GM12878 (cell line): ENCODE results near the gene KMT2B. TPM values are rescaled to one million over a fixed set of nuclear protein-coding genes. Genes with fewer than 3 reads are reported as not detected.
A peak's percentile ranks its signal among the peaks of the same experiment; 100 is the strongest.

Source experiments
- CBFB ChIP-seq: IDR thresholded peaks from 2 replicates; pipeline ENCODE4 v1.6.1; 2016; ENCODE audit warnings: antibody characterized with exemption, low read depth
- CEBPZ ChIP-seq: fragments of 150-350 bp; IDR thresholded peaks from 2 replicates; pipeline ENCODE4 v1.6.1; 2016; ENCODE audit warnings: low read depth, low read length
- CREB1 ChIP-seq: IDR thresholded peaks from 2 replicates; pipeline ENCODE4 v1.6.1; 2012; ENCODE audit warnings: low read depth, mild to moderate bottlenecking, inconsistent platforms
- GABPA ChIP-seq: IDR thresholded peaks from 2 replicates; pipeline ENCODE4 v1.6.1; 2014; ENCODE audit warnings: antibody characterized with exemption, low read depth, mild to moderate bottlenecking, inconsistent platforms
- HCFC1 ChIP-seq: fragments of 150-350 bp; IDR thresholded peaks from 2 replicates; pipeline ENCODE4 v1.6.1; 2014; ENCODE audit warnings: low read length
- HSF1 ChIP-seq: fragments of 150-350 bp; IDR thresholded peaks from 2 replicates; pipeline ENCODE4 v1.6.1; 2014; ENCODE audit warnings: mild to moderate bottlenecking, low read depth, low read length
- MYC ChIP-seq: IDR thresholded peaks from 2 replicates; pipeline ENCODE4 v1.6.1; 2011; ENCODE audit warnings: mild to moderate bottlenecking, low read length, moderate library complexity, inconsistent platforms; ENCODE audit not compliant: insufficient read depth, insufficient replicate concordance, insufficient read length, severe bottlenecking
- NFYB ChIP-seq: IDR thresholded peaks from 2 replicates; pipeline ENCODE4 v1.6.1; 2011; ENCODE audit warnings: low read depth, mild to moderate bottlenecking, low read length, improper control_type of control experiment, moderate library complexity; ENCODE audit not compliant: insufficient read depth
- PKNOX1 ChIP-seq: fragments of 450-650 bp; IDR thresholded peaks from 2 replicates; pipeline ENCODE4 v1.6.1; 2016; ENCODE audit warnings: mild to moderate bottlenecking
- POLR2A ChIP-seq: IDR thresholded peaks from 2 replicates; pipeline ENCODE4 v1.6.1; 2011; ENCODE audit warnings: low read depth, mild to moderate bottlenecking, low read length
- RCOR1 ChIP-seq: conservative IDR thresholded peaks from 2 replicates; pipeline ENCODE4 v1.6.1; 2012; ENCODE audit warnings: low read depth, low read length, improper control_type of control experiment
- SMAD5 ChIP-seq: IDR thresholded peaks from 2 replicates; pipeline ENCODE4 v1.6.1; 2016; ENCODE audit warnings: antibody characterized with exemption, low read depth
- SMC3 ChIP-seq: IDR thresholded peaks from 2 replicates; pipeline ENCODE4 v1.6.1; 2011; ENCODE audit warnings: low read length, improper control_type of control experiment, borderline replicate concordance
- STAT1 ChIP-seq: fragments of 450-650 bp; conservative IDR thresholded peaks from 2 replicates; pipeline ENCODE4 v1.6.1; 2014; ENCODE audit warnings: antibody characterized with exemption, mild to moderate bottlenecking
- SUPT20H ChIP-seq: IDR thresholded peaks from 2 replicates; pipeline ENCODE4 v1.6.1; 2011; ENCODE audit warnings: low read depth, mild to moderate bottlenecking, low read length, moderate library complexity, borderline replicate concordance; ENCODE audit not compliant: control insufficient read depth
- TCF3 ChIP-seq: IDR thresholded peaks from 2 replicates; pipeline ENCODE4 v1.6.1; 2012; ENCODE audit warnings: low read depth, mild to moderate bottlenecking, low read length, borderline replicate concordance; ENCODE audit not compliant: insufficient read depth
- ZNF217 ChIP-seq: fragments of 450-650 bp; IDR thresholded peaks from 2 replicates; pipeline ENCODE4 v1.6.1; 2017; ENCODE audit warnings: antibody characterized with exemption, mild to moderate bottlenecking
- polyA plus RNA-seq, 11 experiments: library from polyadenylated mRNA; depleted of rRNA in 4 of 11; unstranded in 6 of 11; stranded (reverse) in 5 of 11; fragments of >200 nt; fragmentation: Nextera tagmentation in 4 of 11; fragmentation: Illumina TruSeq in 1 of 11; extraction: Ambion mirVana in 4 of 11; extraction: Trizol in 1 of 11; gene quantifications; 1 replicate in 1 of 11; 2 replicates in 10 of 11; pipeline versions ENCODE4 v1.2.1 to v1.2.3, GENCODE V29; 2011 to 2016; ENCODE audit warnings: inconsistent platforms in 2 of 11, missing spikeins in 2 of 11, low read depth in 1 of 11
- total RNA-seq, 4 experiments: library from RNA; depleted of rRNA in 3 of 4; stranded (reverse); fragments of >200 nt in 3 of 4; fragmentation: Illumina TruSeq in 1 of 4; extraction: Trizol in 1 of 4; gene quantifications; 2 replicates each; pipeline versions ENCODE4 v1.2.1 to v1.2.3, GENCODE V29; 2013 to 2021
- TF ChIP-seq, protein P1 (sequence below): IDR thresholded peaks from 2 replicates; pipeline ENCODE4 v1.6.1; 2012; ENCODE audit warnings: low read length, inconsistent platforms
- TF ChIP-seq, protein P2 (sequence below): fragments of 450-650 bp; conservative IDR thresholded peaks from 2 replicates; pipeline ENCODE4 v1.6.1; 2017; ENCODE audit warnings: mild to moderate bottlenecking, moderate library complexity
- TF ChIP-seq, protein P3 (sequence below): IDR thresholded peaks from 2 replicates; pipeline ENCODE4 v1.6.1; 2011; ENCODE audit warnings: low read depth, mild to moderate bottlenecking, low read length, moderate library complexity, borderline replicate concordance; ENCODE audit errors: extremely low read depth

Gene KMT2B
- total and polyA plus RNA-seq, 10 of the 15 experiments (the other 5 are each of a cell fraction or from before 2014, with no cell fraction given): 0.71 to 35.6 (median 6.0) TPM

DNA sequence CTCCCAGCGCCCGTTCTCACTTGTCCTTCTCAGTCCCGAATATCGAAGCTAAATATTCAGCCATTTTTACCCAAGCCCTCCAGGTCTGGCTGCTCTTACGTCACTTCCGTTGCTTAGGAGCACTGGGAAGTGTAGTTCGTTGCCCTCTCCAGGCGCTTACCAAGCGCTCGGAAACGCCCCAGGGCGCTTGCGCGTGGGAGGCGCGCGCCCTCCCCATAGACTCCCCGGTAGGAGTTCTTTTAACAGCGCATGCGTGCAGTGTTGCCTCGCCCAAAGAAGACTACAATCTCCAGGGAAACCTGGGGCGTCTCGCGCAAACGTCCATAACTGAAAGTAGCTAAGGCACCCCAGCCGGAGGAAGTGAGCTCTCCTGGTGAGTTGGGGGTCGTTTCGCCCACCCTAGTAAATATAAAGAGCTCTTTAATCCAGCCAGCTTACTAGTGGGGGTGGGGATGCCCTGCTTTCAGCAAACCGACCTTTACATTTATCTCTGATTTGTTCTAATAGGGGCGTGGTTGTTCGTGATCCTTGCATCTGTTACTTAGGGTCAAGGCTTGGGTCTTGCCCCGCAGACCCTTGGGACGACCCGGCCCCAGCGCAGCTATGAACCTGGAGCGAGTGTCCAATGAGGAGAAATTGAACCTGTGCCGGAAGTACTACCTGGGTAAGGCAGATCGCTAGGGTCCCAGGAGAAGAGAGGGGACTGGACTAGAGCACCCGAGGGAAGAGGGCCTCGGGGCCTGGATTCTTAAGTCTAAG lies 27.7 kb downstream of the KMT2B start, which contains the start of the genes PSENEN and U2AF1L4 (continued):
- TF ChIP-seq GABPA (peak; percentile 93), RCOR1 (no peak), SMAD5 (no peak), CBFB (no peak), HCFC1 (peak; percentile 93), MYC (no peak), HSF1 (no peak), NFYB (no peak), POLR2A (no peak), SMC3 (no peak), TCF3 (no peak), CREB1 (peak; percentile 94), SUPT20H (no peak), ZNF217 (no peak), CEBPZ (no peak), STAT1 (peak; percentile 56; the same call in 1 of the 2 replicates), PKNOX1 (0 out of 2 replicates have a peak, but pooled peaks have one; percentile 2)
- TF ChIP-seq, protein P1, sequence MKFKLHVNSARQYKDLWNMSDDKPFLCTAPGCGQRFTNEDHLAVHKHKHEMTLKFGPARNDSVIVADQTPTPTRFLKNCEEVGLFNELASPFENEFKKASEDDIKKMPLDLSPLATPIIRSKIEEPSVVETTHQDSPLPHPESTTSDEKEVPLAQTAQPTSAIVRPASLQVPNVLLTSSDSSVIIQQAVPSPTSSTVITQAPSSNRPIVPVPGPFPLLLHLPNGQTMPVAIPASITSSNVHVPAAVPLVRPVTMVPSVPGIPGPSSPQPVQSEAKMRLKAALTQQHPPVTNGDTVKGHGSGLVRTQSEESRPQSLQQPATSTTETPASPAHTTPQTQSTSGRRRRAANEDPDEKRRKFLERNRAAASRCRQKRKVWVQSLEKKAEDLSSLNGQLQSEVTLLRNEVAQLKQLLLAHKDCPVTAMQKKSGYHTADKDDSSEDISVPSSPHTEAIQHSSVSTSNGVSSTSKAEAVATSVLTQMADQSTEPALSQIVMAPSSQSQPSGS: no peak
- TF ChIP-seq, protein P2, sequence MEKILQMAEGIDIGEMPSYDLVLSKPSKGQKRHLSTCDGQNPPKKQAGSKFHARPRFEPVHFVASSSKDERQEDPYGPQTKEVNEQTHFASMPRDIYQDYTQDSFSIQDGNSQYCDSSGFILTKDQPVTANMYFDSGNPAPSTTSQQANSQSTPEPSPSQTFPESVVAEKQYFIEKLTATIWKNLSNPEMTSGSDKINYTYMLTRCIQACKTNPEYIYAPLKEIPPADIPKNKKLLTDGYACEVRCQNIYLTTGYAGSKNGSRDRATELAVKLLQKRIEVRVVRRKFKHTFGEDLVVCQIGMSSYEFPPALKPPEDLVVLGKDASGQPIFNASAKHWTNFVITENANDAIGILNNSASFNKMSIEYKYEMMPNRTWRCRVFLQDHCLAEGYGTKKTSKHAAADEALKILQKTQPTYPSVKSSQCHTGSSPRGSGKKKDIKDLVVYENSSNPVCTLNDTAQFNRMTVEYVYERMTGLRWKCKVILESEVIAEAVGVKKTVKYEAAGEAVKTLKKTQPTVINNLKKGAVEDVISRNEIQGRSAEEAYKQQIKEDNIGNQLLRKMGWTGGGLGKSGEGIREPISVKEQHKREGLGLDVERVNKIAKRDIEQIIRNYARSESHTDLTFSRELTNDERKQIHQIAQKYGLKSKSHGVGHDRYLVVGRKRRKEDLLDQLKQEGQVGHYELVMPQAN: peak; percentile 85
- TF ChIP-seq, protein P3, sequence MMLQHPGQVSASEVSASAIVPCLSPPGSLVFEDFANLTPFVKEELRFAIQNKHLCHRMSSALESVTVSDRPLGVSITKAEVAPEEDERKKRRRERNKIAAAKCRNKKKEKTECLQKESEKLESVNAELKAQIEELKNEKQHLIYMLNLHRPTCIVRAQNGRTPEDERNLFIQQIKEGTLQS: peak; percentile 27; the same call in 1 of the 2 replicates
